ENCODE results near the gene GRM7. TPM values are rescaled to one million over a fixed set of nuclear protein-coding genes. Genes with fewer than 3 reads are reported as not detected.

The GRM7 gene
- total and polyA plus RNA-seq, 2 donors (not counting 1 experiment from before 2014, with no cell fraction given), result not detected

DNA sequence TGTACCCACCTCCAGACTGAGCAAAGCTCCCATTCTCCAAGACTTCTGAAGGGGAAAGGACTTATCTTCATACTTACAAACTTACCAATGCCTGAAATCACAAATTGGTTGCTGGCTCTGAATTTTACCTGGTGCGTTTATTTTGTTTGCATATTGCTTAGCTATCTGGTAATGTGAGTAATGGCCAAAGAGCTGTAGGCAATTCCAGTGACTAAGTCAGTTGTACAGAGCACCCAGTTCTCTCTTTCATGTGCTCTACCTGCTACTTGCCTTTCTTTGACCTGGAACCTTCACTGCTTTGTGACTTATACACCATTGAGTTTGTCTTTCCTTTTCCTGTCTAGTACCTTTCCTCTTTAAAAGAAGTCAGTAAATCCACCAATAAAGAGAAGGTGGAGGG is 884.8 kb downstream of the GRM7 start:
- no CpG with 5 or more reads among the region's 1 CpG for WGBS (ENCODE audit: insufficient coverage)
- Histone ChIP-seq H3K4me2 (replicated peaks; ENCODE audit: low read depth, low read length, poor library complexity, severe bottlenecking) (no peak overlapping the region), H4K20me1 (ENCODE audit: control insufficient read depth, insufficient read depth, low read length, poor library complexity, severe bottlenecking) (no peaks in the 10 kb centered on the region), H3K9me3 (ENCODE audit: control extremely low read depth in 1 of 3, control insufficient read depth in 2 of 3, insufficient read depth in 1 of 3, low read length in 2 of 3) (no peaks in the 10 kb centered on the region), H3K36me3 (replicated peaks in 1 of 2; ENCODE audit: control extremely low read depth in 1 of 2, control insufficient read depth in 1 of 2, extremely low read depth in 1 of 2, insufficient read depth in 2 of 2, low read length in 1 of 2) (no peaks in the 10 kb centered on the region), H3K27me3 (replicated peaks in 1 of 4; ENCODE audit: control extremely low read depth in 1 of 4, control insufficient read depth in 3 of 4, insufficient read depth in 4 of 4, low read length in 3 of 4) (no peaks in the 10 kb centered on the region), H3K79me2 (ENCODE audit: control insufficient read depth, insufficient read depth, low read length) (no peaks in the 10 kb centered on the region), H2AFZ (ENCODE audit: insufficient read depth, low read depth, low read length, poor library complexity, severe bottlenecking) (no peak overlapping the region), H3K4me3 (ENCODE audit: control extremely low read depth in 1 of 5, extremely low read depth in 1 of 5, insufficient read depth in 1 of 5, low read depth in 2 of 5, low read length in 4 of 5) (no peak overlapping the region), H3K27ac (ENCODE audit: low read length in 2 of 2) (no peak overlapping the region), H3K4me1 (ENCODE audit: control insufficient read depth in 2 of 2, insufficient read depth in 2 of 2, low read length in 2 of 2) (no peaks in the 10 kb centered on the region), H3K9ac (ENCODE audit: low read length) (no peak overlapping the region)
- Mint-ChIP-seq H3K4me1 (no peaks in the 10 kb centered on the region), H3K9me3 (ENCODE audit: insufficient read depth) (peaks cover 2% of the 10 kb centered on the region), H3K27me3 (no peaks in the 10 kb centered on the region), H3K27ac (no peak overlapping the region), H3K4me3 (no peak overlapping the region)
- no peak for DNase-seq
- CTCF ChIA-PET, result no interaction called here
- POLR2A ChIA-PET, result no interaction called here
- TF ChIP-seq, protein P1, sequence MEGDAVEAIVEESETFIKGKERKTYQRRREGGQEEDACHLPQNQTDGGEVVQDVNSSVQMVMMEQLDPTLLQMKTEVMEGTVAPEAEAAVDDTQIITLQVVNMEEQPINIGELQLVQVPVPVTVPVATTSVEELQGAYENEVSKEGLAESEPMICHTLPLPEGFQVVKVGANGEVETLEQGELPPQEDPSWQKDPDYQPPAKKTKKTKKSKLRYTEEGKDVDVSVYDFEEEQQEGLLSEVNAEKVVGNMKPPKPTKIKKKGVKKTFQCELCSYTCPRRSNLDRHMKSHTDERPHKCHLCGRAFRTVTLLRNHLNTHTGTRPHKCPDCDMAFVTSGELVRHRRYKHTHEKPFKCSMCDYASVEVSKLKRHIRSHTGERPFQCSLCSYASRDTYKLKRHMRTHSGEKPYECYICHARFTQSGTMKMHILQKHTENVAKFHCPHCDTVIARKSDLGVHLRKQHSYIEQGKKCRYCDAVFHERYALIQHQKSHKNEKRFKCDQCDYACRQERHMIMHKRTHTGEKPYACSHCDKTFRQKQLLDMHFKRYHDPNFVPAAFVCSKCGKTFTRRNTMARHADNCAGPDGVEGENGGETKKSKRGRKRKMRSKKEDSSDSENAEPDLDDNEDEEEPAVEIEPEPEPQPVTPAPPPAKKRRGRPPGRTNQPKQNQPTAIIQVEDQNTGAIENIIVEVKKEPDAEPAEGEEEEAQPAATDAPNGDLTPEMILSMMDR (IDR thresholded peaks at IDR 0.05), result no peak
- TF ChIP-seq EZH2 (IDR thresholded peaks at IDR 0.05; ENCODE audit: borderline replicate concordance, insufficient read depth, low read depth, low read length, poor library complexity, severe bottlenecking), result no peak
- intact Hi-C loops (cut with micrococcal nuclease), result no loop called here
- ATAC-seq (ENCODE audit: low read depth), result no peak

DNA sequence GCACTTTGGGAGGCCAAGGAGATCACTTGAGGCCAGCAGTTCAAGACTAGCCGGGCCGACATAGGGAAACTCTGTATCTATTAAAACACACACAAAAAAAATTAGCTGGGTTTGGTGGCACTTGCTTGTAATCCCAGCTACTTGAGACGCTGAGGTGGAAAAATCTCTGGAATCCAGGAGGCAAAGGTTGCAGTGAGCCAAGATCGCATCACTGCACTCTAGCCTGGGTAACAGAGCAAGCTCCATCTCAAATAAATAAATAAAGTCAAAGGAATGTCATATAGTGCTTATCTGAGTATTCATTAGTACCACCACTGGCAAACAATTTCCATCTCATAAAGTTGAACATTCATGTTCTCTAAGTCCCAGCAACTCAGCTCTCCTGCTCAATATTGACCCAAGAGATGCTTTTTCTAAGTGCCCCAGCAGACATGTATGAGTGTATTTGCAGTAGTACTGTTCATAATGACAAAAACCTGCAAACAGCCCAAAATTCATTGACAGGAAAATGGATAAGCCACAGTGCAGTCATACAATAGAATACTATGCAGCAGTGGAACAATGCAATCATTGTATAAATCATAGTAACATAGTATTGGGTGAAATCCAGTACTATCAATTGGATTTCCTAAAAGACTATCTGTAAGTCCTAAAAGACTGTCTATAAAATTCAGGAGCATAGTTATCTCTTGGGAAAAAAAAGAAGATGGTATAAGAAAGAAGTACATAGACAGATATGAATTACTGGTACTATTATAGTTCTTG is 889.2 kb downstream of the GRM7 start:
- DNase-seq, result no peak
- CTCF ChIA-PET, result no interaction called here
- Histone ChIP-seq H3K79me2 (ENCODE audit: control insufficient read depth, insufficient read depth, low read length) (no peaks in the 10 kb centered on the region), H3K4me1 (ENCODE audit: control insufficient read depth in 2 of 2, insufficient read depth in 2 of 2, low read length in 2 of 2) (no peaks in the 10 kb centered on the region), H3K9me3 (ENCODE audit: control extremely low read depth in 1 of 3, control insufficient read depth in 2 of 3, insufficient read depth in 1 of 3, low read length in 2 of 3) (no peaks in the 10 kb centered on the region), H3K4me2 (replicated peaks; ENCODE audit: low read depth, low read length, poor library complexity, severe bottlenecking) (no peak overlapping the region), H3K4me3 (ENCODE audit: control extremely low read depth in 1 of 5, extremely low read depth in 1 of 5, insufficient read depth in 1 of 5, low read depth in 2 of 5, low read length in 4 of 5) (no peak overlapping the region), H2AFZ (ENCODE audit: insufficient read depth, low read depth, low read length, poor library complexity, severe bottlenecking) (no peak overlapping the region), H3K36me3 (replicated peaks in 1 of 2; ENCODE audit: control extremely low read depth in 1 of 2, control insufficient read depth in 1 of 2, extremely low read depth in 1 of 2, insufficient read depth in 2 of 2, low read length in 1 of 2) (no peaks in the 10 kb centered on the region), H3K27ac (ENCODE audit: low read length in 2 of 2) (no peak overlapping the region), H3K9ac (ENCODE audit: low read length) (no peak overlapping the region), H4K20me1 (ENCODE audit: control insufficient read depth, insufficient read depth, low read length, poor library complexity, severe bottlenecking) (no peaks in the 10 kb centered on the region), H3K27me3 (replicated peaks in 1 of 4; ENCODE audit: control extremely low read depth in 1 of 4, control insufficient read depth in 3 of 4, insufficient read depth in 4 of 4, low read length in 3 of 4) (no peaks in the 10 kb centered on the region)
- no CpG with 5 or more reads among the region's 4 CpGs for WGBS (ENCODE audit: insufficient coverage)
- Mint-ChIP-seq H3K27me3 (no peaks in the 10 kb centered on the region), H3K27ac (no peak overlapping the region), H3K9me3 (ENCODE audit: insufficient read depth) (peaks cover 2% of the 10 kb centered on the region), H3K4me3 (no peak overlapping the region), H3K4me1 (no peaks in the 10 kb centered on the region)
- TF ChIP-seq EZH2 (IDR thresholded peaks at IDR 0.05; ENCODE audit: borderline replicate concordance, insufficient read depth, low read depth, low read length, poor library complexity, severe bottlenecking), result no peak
- TF ChIP-seq, protein P1 (IDR thresholded peaks at IDR 0.05), result no peak
- intact Hi-C loops (cut with micrococcal nuclease), result no loop called here
- no peak for ATAC-seq (ENCODE audit: low read depth)
- POLR2A ChIA-PET, result no interaction called here
